COLO668 (cell line): ENCODE measurements around the gene OR14A16.

ENCODE experiments used
- DNase-seq: peaks from one replicate; lab custom pipeline; 2025; ENCODE audit not compliant: unreplicated experiment; lab: John Stamatoyannopoulos, UW

The OR14A16 gene

GRCh38 chr1:247824023-247824422, at the start of gene OR14A16:
OR14A16 (minus strand) TSS chr1:247824119; CDS start chr1:247815729, 8,390 bp downstream.
- DNase-seq: no peak

- no peak for DNase-seq
Observed at GRCh38 chr1:247865416-247865815, 41.5 kb upstream of the OR14A16 start.

- no peak for DNase-seq
Observed at GRCh38 chr1:247864644-247865043, 40.7 kb upstream of the OR14A16 start.

- no peak for DNase-seq
Observed at GRCh38 chr1:247862756-247863155, 38.8 kb upstream of the OR14A16 start.

GRCh38 chr1:247857985-247858619, 34.2 kb upstream of the OR14A16 start:
- DNase-seq: no peak

GRCh38 chr1:247857069-247857984, 33.4 kb upstream of the OR14A16 start, which contains the start of gene TRIM58:
TRIM58 (plus strand) TSS chr1:247857187; CDS start chr1:247857247, 60 bp downstream.
- no peak for DNase-seq

GRCh38 chr1:247855911-247856310, 32.0 kb upstream of the OR14A16 start:
- DNase-seq: no peak

GRCh38 chr1:247854899-247855545, 31.1 kb upstream of the OR14A16 start:
- no peak for DNase-seq

GRCh38 chr1:247849616-247850015, 25.7 kb upstream of the OR14A16 start:
- DNase-seq: no peak

- DNase-seq: no peak
Observed at GRCh38 chr1:247848346-247848745, 24.4 kb upstream of the OR14A16 start.

- DNase-seq: no peak
Observed at GRCh38 chr1:247845693-247846017, 21.7 kb upstream of the OR14A16 start.

GRCh38 chr1:247845011-247845692, 21.2 kb upstream of the OR14A16 start:
- no peak for DNase-seq

- no peak for DNase-seq
Observed at GRCh38 chr1:247843411-247843810, 19.5 kb upstream of the OR14A16 start.

- DNase-seq: no peak
Observed at GRCh38 chr1:247841796-247842195, 17.9 kb upstream of the OR14A16 start, which contains the start of gene OR11L1. OR11L1 (minus strand) TSS chr1:247841896; CDS start chr1:247841896, 0 bp downstream.

GRCh38 chr1:247840818-247841217, 16.9 kb upstream of the OR14A16 start:
- DNase-seq: no peak

GRCh38 chr1:247833601-247834000, 9.7 kb upstream of the OR14A16 start:
- no peak for DNase-seq

- DNase-seq: no peak
Observed at GRCh38 chr1:247829656-247830055, 5.7 kb upstream of the OR14A16 start.

GRCh38 chr1:247825362-247825761, 1.4 kb upstream of the OR14A16 start:
- no peak for DNase-seq

- DNase-seq: no peak
Observed at GRCh38 chr1:247822060-247822459, 1.9 kb downstream of the OR14A16 start.

- DNase-seq: no peak
Observed at GRCh38 chr1:247812637-247813036, 11.3 kb downstream of the OR14A16 start.

- DNase-seq: no peak
Observed at GRCh38 chr1:247797518-247797917, 26.4 kb downstream of the OR14A16 start.
